SU-DHL-6 (cell line): ENCODE results near the gene PON3.

ENCODE experiments used
- CTCF ChIP-seq: fragments of 200-600 bp; sonication (generic); IDR thresholded peaks from one replicate; pipeline ENCODE4 v1.5.1; 2017; ENCODE audit warnings: antibody characterized with exemption, mild to moderate bottlenecking, low read length, moderate library complexity; ENCODE audit not compliant: insufficient read depth, poor library complexity, severe bottlenecking
- EZH2phosphoT487 ChIP-seq: fragments of 200-600 bp; sonication (generic), shearing (Covaris generic); conservative IDR thresholded peaks from 2 replicates; pipeline ENCODE4 v1.6.1; 2018; ENCODE audit warnings: mild to moderate bottlenecking, antibody characterized with exemption, low read length, moderate library complexity, mixed read lengths

DNA sequence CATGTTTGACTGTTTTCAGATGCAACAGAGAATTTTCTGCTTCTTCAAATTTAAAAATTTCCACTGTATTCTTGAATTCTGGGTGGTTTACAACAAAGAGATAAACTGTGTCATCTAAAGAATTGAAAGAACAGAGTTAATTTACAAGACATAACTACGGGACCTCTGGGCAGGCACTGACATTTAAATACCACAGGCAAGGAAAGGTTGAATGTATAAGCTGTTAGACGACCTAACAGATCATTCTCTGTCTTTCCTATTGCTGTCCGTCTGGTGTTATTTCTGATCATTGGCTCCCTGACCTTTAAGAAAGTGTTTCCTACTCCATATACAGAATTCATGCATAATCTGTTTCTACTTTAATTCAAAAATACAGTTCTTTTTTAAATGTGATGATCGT lies 15.5 kb upstream of the PON3 start:
- TF ChIP-seq CTCF: no peak
- no peak for TF ChIP-seq EZH2phosphoT487
